ENCODE data around the gene PLA2G4E.

PLA2G4E gene

GRCh38 chr15:41977757-41978383 lies 43.0 kb downstream of the PLA2G4E start:
- intact Hi-C loops (cut with micrococcal nuclease), result no loop called here
- Mint-ChIP-seq H3K27ac (no peak overlapping the region), H3K4me3 (no peak overlapping the region), H3K4me1 (ENCODE audit: low read depth) (peaks cover 33% of the 10 kb centered on the region), H3K36me3 (ENCODE audit: low read depth) (no peaks in the 10 kb centered on the region), H3K27me3 (no peaks in the 10 kb centered on the region), H3K9me3 (no peaks in the 10 kb centered on the region)

DNA sequence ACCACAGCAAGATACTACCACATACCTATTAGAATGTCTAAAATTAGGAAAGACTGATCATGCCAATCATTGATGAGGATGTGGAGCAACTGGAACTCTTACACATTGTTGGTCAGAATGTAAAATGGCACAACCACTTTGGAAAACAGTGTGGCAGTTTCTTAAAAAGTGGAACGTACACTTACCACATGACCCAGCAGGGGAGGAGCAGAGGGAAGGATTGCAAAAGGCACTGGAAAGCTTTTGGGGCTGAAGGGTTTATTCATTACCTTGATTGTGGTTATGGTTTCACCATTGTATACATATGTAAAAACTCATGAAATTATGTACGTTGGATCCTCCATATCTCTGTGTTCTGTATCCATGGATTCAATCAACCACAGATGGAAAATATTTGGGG lies 45.2 kb downstream of the PLA2G4E start:
- intact Hi-C loops (cut with micrococcal nuclease), result no loop called here
- Mint-ChIP-seq H3K4me1 (ENCODE audit: low read depth) (peaks cover 26% of the 10 kb centered on the region), H3K27ac (no peak overlapping the region), H3K27me3 (no peaks in the 10 kb centered on the region), H3K36me3 (ENCODE audit: low read depth) (peaks cover 14% of the 10 kb centered on the region), H3K4me3 (no peak overlapping the region), H3K9me3 (no peaks in the 10 kb centered on the region)

GRCh38 chr15:41974041-41974440 lies 46.8 kb downstream of the PLA2G4E start:
- H3K27ac Mint-ChIP-seq, result peak overlapping the region; percentile 93
- no peak overlapping the region for H3K4me3 Mint-ChIP-seq
- intact Hi-C loops (cut with micrococcal nuclease), result loop anchor here (5.0 kb wide), 1 partner anchor 202 kb away; the partner anchor contains the start of gene MAPKBP1
- peaks cover 36% of the 10 kb centered on the region for H3K4me1 Mint-ChIP-seq (ENCODE audit: low read depth)
- H3K27me3 Mint-ChIP-seq, result no peaks in the 10 kb centered on the region
- peaks cover 25% of the 10 kb centered on the region for H3K36me3 Mint-ChIP-seq (ENCODE audit: low read depth)
- no peaks in the 10 kb centered on the region for H3K9me3 Mint-ChIP-seq

DNA sequence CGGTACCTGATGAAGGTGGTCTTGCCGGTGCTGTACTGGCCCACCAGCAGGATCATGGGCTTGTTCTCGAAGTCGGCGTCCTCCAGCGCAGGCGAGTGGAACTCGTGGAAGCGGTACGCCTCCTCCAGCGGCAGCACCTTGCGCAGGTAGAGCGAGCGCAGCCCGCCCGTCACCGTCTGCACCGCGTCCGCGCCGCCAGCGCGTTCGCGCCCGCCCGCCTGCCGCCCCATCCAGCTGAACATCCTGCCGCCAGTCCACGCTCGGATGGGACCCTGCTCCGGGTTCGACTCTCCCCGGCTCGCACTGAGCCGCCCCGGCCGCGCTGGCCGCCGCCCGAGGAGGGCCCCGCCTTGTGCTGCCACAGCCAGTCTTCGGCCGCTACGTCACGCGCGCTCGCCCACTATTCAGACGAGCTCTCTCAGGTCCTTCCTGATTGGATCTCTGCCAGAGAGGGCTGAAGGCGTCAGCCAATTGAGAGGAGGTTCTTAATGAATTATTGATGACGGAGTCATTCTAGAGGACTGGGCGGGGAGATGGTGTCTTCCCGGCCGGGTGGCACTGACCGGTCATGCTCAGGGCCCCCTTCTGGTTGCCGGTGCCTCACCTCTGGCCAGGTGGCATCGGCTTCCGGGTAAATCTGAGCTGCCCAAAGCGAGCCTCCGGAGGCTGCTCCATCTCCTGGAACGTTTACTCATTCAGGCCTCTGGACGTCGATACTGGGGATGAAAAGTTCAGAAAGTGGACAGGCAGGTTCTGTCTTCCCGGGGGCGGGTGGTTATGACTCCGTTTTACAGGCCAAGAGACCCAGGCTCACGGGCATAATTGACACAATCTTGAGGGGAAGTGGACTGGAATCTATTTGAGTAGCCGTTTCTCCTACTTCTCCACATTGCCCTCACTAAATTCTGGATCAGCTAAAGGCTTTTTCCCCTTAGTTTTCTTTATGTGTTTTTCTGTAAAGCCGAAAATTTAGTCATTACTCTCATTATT lies 48.3 kb downstream of the PLA2G4E start, which contains the start of gene EHD4:
Gene EHD4, minus strand, starts transcription at position 305 of the 990 bp plus-strand sequence. Its CDS starts 63 bp downstream, at position 242.
- H3K36me3 Mint-ChIP-seq (ENCODE audit: low read depth), result peaks cover 40% of the 10 kb centered on the region
- H3K27ac Mint-ChIP-seq, result peak within 1 kb of the TSS; percentile 93
- intact Hi-C loops (cut with micrococcal nuclease), result loop anchor here (5.0 kb wide), 1 partner anchor 200 kb away; the partner anchor contains the start of gene MAPKBP1
- no peaks in the 10 kb centered on the region for H3K9me3 Mint-ChIP-seq
- H3K4me1 Mint-ChIP-seq (ENCODE audit: low read depth), result peaks cover 51% of the 10 kb centered on the region
- H3K27me3 Mint-ChIP-seq, result no peaks in the 10 kb centered on the region
- peak within 1 kb of the TSS; percentile 91 for H3K4me3 Mint-ChIP-seq

GRCh38 chr15:41971895-41972252 lies 49.0 kb downstream of the PLA2G4E start:
- peak overlapping the region; percentile 93 for H3K27ac Mint-ChIP-seq
- intact Hi-C loops (cut with micrococcal nuclease), result loop anchor here (5.0 kb wide), 1 partner anchor 200 kb away; the partner anchor contains the start of gene MAPKBP1
- no peaks in the 10 kb centered on the region for H3K27me3 Mint-ChIP-seq
- peak overlapping the region; percentile 91 for H3K4me3 Mint-ChIP-seq
- H3K4me1 Mint-ChIP-seq (ENCODE audit: low read depth), result peaks cover 57% of the 10 kb centered on the region
- no peaks in the 10 kb centered on the region for H3K9me3 Mint-ChIP-seq
- peaks cover 44% of the 10 kb centered on the region for H3K36me3 Mint-ChIP-seq (ENCODE audit: low read depth)

DNA sequence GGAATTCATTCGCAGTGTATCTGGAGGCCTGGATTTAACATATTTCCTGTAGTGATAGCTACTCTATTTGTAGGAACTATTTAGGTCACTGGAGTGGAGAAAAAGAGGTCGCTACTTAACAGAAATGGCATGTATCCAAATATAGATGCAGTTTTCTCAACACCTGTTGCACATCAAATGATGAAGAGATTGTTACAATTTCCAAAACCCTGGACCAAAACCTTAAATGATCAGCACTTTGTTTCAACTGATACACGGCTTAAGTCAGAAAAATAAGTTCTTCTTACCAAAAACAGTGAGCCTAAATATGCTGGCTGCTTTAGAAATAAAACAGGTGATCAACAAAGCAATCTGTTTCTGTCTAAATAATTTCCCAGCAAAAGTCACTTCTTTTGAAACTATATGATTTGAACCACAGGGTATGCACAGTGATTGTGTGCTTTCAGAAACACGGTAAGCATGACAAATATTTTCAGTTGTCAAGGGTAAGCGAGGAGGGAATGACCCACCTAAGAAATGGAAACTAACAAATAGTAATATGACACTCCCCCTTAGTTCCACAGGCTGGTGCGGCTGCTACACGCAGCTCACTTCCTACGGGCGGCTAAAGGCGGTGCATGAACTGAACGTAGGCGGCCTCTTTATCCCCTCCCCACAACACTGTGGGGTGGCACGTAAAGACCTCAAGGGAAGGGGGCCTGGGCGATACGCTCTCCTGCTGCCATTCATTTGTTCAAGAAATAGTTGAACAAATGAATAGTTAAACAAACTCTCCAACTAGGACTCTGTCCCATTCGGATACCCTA lies 49.5 kb downstream of the PLA2G4E start:
- Mint-ChIP-seq H3K27ac (peak overlapping the region; percentile 93), H3K36me3 (ENCODE audit: low read depth) (peaks cover 49% of the 10 kb centered on the region), H3K27me3 (no peaks in the 10 kb centered on the region), H3K4me1 (ENCODE audit: low read depth) (peaks cover 63% of the 10 kb centered on the region), H3K9me3 (no peaks in the 10 kb centered on the region), H3K4me3 (peak overlapping the region; percentile 91)
- intact Hi-C loops (cut with micrococcal nuclease), result loop anchor here (5.0 kb wide), 1 partner anchor 199 kb away; the partner anchor contains the start of gene MAPKBP1

DNA sequence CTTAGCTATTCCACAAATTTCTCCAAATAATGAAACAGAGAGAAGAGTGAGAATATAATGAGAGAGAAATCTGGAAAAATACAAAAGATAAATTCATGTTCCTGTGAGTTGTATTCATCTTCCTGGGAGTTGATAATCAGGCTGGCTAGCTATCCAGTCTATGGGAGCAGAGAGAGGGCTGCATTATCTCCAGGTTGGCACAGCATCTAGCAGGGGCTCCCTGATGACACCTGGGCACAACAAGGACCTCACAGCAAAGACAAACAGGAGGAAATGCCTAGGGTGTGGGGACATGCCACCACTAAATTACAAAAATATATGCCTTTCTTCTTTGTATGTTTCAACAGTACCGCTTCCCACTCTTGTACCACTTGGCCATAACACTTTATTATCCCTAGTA lies 50.4 kb downstream of the PLA2G4E start:
- Mint-ChIP-seq H3K4me3 (peak overlapping the region; percentile 91), H3K27ac (peak overlapping the region; percentile 93), H3K36me3 (ENCODE audit: low read depth) (peaks cover 58% of the 10 kb centered on the region), H3K9me3 (no peaks in the 10 kb centered on the region), H3K27me3 (no peaks in the 10 kb centered on the region), H3K4me1 (ENCODE audit: low read depth) (peaks cover 71% of the 10 kb centered on the region)
- intact Hi-C loops (cut with micrococcal nuclease), result loop anchor here (5.0 kb wide), 1 partner anchor 198 kb away; the partner anchor contains the start of gene MAPKBP1

- intact Hi-C loops (cut with micrococcal nuclease), result loop anchor here (2.0 to 5.0 kb wide), 3 partner anchors 39 to 198 kb away; partner anchors contain the start of gene MAPKBP1
- Mint-ChIP-seq H3K27me3 (no peaks in the 10 kb centered on the region), H3K9me3 (no peaks in the 10 kb centered on the region), H3K27ac (peak overlapping the region; percentile 93), H3K4me1 (ENCODE audit: low read depth) (peaks cover 75% of the 10 kb centered on the region), H3K4me3 (peak overlapping the region; percentile 91), H3K36me3 (ENCODE audit: low read depth) (peaks cover 62% of the 10 kb centered on the region)
Observed at GRCh38 chr15:41969851-41970431, 50.9 kb downstream of the PLA2G4E start.

DNA sequence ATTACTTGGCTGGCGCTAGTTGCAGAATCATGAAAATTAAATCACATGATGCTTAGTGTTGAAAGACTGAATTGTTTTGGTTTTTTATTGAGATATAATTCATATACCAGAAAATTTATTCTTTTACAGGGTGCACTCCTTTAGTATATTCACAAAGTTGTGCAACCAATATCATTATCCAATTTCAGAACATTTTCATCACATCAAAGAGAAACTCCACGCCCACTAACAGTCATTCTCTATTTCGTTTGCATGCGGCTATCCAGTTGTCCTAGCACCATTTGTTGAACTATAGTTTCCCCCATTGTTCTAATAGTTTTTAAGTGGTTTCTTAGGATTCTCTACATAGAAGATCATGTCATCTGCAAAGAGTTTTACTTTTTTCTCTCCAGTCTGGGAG lies 52.1 kb downstream of the PLA2G4E start:
- H3K4me1 Mint-ChIP-seq (ENCODE audit: low read depth), result peaks cover 63% of the 10 kb centered on the region
- H3K4me3 Mint-ChIP-seq, result peak overlapping the region; percentile 91
- H3K9me3 Mint-ChIP-seq, result no peaks in the 10 kb centered on the region
- peak overlapping the region; percentile 93 for H3K27ac Mint-ChIP-seq
- H3K36me3 Mint-ChIP-seq (ENCODE audit: low read depth), result peaks cover 69% of the 10 kb centered on the region
- intact Hi-C loops (cut with micrococcal nuclease), result loop anchor here (2.0 to 5.0 kb wide), 2 partner anchors 38 to 51 kb away; no protein-coding TSS in a partner anchor
- no peaks in the 10 kb centered on the region for H3K27me3 Mint-ChIP-seq

DNA sequence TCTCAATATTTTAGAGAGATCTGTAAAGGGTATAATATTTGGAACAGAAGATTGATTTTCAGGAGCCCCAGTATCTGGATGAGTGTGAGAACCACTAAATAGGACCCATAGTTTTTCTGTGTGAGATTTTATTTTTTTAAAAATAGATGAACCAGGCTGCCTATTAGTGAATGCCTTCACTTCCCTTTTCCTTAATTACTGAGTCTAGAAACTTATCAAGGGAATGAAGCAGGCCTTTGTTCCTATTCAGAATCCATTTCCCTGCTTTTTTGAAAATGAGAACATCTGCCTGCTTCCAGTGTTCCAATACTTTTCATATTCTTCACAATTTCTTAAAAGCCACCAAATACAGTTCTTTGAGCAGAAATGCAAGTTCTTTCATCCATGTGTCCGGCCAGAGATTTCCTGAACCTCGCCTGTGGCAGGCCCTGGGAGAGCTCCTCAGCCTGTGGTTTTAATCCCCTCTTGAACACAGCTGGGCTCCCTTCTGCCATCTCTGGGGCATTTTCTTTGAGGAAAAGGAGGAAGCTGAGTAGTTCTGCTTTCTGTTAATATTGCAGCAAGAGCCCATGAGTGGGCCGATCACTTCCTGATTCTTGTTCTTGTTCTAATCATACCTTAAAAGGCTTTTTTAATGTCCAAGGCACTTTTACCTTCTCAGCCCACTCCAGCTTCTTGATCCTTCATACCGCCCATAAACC lies 53.2 kb downstream of the PLA2G4E start:
- intact Hi-C loops (cut with micrococcal nuclease), result loop anchor here (2.0 to 5.0 kb wide), 2 partner anchors 37 to 50 kb away; no protein-coding TSS in a partner anchor
- Mint-ChIP-seq H3K27me3 (no peaks in the 10 kb centered on the region), H3K9me3 (no peaks in the 10 kb centered on the region), H3K4me1 (ENCODE audit: low read depth) (peaks cover 53% of the 10 kb centered on the region), H3K27ac (peak overlapping the region; percentile 93), H3K4me3 (peak overlapping the region; percentile 70), H3K36me3 (ENCODE audit: low read depth) (peaks cover 78% of the 10 kb centered on the region)

DNA sequence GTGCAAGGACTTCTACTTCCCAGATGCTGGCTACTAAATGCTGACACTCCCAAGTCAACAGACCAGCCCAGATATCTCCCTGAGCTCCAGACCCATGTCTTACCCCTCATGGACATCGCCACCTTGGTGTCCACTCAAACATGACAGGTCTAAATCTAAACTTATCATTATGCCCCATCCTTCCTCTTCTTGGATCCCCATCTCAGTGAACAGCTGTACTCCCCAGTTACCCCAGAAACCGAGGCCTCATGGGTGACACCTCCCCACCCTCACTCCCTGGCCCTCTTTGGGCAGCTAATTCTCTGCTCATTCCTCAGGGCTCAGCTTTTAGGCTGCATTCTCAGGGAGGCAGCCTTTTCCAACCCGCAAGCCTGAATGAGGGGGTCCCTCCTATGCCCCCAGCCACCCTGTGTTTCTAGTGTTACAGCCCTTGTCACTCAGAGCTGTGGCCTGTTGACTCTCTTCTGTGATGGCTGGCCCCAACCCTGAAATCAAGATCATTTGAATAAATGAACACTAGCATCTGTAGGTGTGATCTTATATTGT lies 53.8 kb downstream of the PLA2G4E start:
- Mint-ChIP-seq H3K4me3 (peak overlapping the region; percentile 67), H3K27me3 (no peaks in the 10 kb centered on the region), H3K4me1 (ENCODE audit: low read depth) (peaks cover 59% of the 10 kb centered on the region), H3K27ac (peak overlapping the region; percentile 93), H3K36me3 (ENCODE audit: low read depth) (peaks cover 83% of the 10 kb centered on the region), H3K9me3 (no peaks in the 10 kb centered on the region)
- intact Hi-C loops (cut with micrococcal nuclease), result loop anchor here (5.0 kb wide), 1 partner anchor 50 kb away; no protein-coding TSS in a partner anchor

GRCh38 chr15:41966414-41966812 lies 54.4 kb downstream of the PLA2G4E start:
- peaks cover 83% of the 10 kb centered on the region for H3K36me3 Mint-ChIP-seq (ENCODE audit: low read depth)
- H3K27ac Mint-ChIP-seq, result peak overlapping the region; percentile 93
- H3K9me3 Mint-ChIP-seq, result no peaks in the 10 kb centered on the region
- no peaks in the 10 kb centered on the region for H3K27me3 Mint-ChIP-seq
- H3K4me3 Mint-ChIP-seq, result peak overlapping the region; percentile 67
- peaks cover 63% of the 10 kb centered on the region for H3K4me1 Mint-ChIP-seq (ENCODE audit: low read depth)
- intact Hi-C loops (cut with micrococcal nuclease), result loop anchor here (5.0 kb wide), 1 partner anchor 49 kb away; no protein-coding TSS in a partner anchor

Measured in dendritic cell treated with granulocyte-macrophage colony-stimulating factor and Interleukin-4, amounts not matched to agents 40 ng/mL and 50 ng/mL, for 4 days (primary cell).